Glutamatergic neuron (in vitro differentiated cells): ENCODE results near the gene LMBR1. TPM values are rescaled to one million over a fixed set of nuclear protein-coding genes. Genes with fewer than 3 reads are reported as not detected.

Experiments used
- DNase-seq: peaks from one replicate; pipeline ENCODE4 v3.0.0; 2022
- H3K27ac Mint-ChIP-seq: one replicate; pipeline ENCODE4 v1.8.0; 2020; ENCODE audit warnings: mild to moderate bottlenecking, mixed read lengths, inconsistent platforms; ENCODE audit not compliant: unreplicated experiment
- H3K27me3 Mint-ChIP-seq: one replicate; pipeline ENCODE4 v1.8.0; 2020; ENCODE audit warnings: mild to moderate bottlenecking, moderate library complexity, mixed read lengths, inconsistent platforms; ENCODE audit not compliant: unreplicated experiment
- H3K36me3 Mint-ChIP-seq: one replicate; pipeline ENCODE4 v1.8.0; 2020; ENCODE audit warnings: mild to moderate bottlenecking, mixed read lengths, inconsistent platforms; ENCODE audit not compliant: unreplicated experiment
- H3K4me1 Mint-ChIP-seq: one replicate; pipeline ENCODE4 v1.8.0; 2020; ENCODE audit warnings: mild to moderate bottlenecking, low read depth, mixed read lengths, inconsistent platforms; ENCODE audit not compliant: unreplicated experiment
- H3K4me3 Mint-ChIP-seq: one replicate; pipeline ENCODE4 v1.8.0; 2020; ENCODE audit warnings: mild to moderate bottlenecking, mixed read lengths, inconsistent platforms; ENCODE audit not compliant: unreplicated experiment
- H3K9me3 Mint-ChIP-seq: one replicate; pipeline ENCODE4 v1.8.0; 2020; ENCODE audit warnings: mild to moderate bottlenecking, moderate library complexity, mixed read lengths, inconsistent platforms; ENCODE audit not compliant: unreplicated experiment
- total RNA-seq: library from RNA; stranded (reverse); fragmentation: NEBNext Ultra II Directional; extraction: Animal tissue kit (Norgen Biotek cat#: 25700); gene quantifications from one replicate; pipeline ENCODE4 v1.2.1, GENCODE V29; 2021; ENCODE audit not compliant: unreplicated experiment
- TF ChIP-seq, protein P1 (sequence below): fragments of 200-600 bp; sonication (generic); IDR thresholded peaks from one replicate; pipeline ENCODE4 v1.5.0; 2021; ENCODE audit not compliant: partially characterized antibody, unreplicated experiment

Gene LMBR1
- total RNA-seq, 1 donor from 2014 or later = 41.0 TPM

DNA sequence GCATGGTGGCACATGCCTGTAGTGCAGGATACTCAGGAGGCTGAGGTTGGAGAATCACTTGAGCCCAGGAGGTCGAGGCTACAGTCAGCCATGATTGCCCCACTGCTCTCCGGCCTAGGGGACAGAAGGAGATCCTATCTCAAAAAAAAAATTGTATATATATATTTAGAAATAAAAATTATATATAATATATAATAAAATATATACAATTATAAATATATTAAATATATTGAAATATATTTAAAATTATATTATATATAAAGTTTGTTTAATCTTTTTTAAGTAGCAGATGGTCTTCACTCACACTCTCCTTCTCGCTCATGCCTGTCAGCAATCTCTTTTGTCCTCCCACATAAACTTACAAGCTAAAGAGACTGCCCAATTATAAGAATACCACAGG lies 58.5 kb downstream of the LMBR1 start:
- no peak for DNase-seq
- no peaks in the 10 kb centered on the region for H3K9me3 Mint-ChIP-seq
- H3K36me3 Mint-ChIP-seq = peaks cover 5% of the 10 kb centered on the region
- H3K27me3 Mint-ChIP-seq = no peaks in the 10 kb centered on the region
- peaks cover 6% of the 10 kb centered on the region for H3K4me1 Mint-ChIP-seq
- H3K4me3 Mint-ChIP-seq = no peak overlapping the region
- no peak overlapping the region for H3K27ac Mint-ChIP-seq
- TF ChIP-seq, protein P1, sequence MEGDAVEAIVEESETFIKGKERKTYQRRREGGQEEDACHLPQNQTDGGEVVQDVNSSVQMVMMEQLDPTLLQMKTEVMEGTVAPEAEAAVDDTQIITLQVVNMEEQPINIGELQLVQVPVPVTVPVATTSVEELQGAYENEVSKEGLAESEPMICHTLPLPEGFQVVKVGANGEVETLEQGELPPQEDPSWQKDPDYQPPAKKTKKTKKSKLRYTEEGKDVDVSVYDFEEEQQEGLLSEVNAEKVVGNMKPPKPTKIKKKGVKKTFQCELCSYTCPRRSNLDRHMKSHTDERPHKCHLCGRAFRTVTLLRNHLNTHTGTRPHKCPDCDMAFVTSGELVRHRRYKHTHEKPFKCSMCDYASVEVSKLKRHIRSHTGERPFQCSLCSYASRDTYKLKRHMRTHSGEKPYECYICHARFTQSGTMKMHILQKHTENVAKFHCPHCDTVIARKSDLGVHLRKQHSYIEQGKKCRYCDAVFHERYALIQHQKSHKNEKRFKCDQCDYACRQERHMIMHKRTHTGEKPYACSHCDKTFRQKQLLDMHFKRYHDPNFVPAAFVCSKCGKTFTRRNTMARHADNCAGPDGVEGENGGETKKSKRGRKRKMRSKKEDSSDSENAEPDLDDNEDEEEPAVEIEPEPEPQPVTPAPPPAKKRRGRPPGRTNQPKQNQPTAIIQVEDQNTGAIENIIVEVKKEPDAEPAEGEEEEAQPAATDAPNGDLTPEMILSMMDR = no peak

DNA sequence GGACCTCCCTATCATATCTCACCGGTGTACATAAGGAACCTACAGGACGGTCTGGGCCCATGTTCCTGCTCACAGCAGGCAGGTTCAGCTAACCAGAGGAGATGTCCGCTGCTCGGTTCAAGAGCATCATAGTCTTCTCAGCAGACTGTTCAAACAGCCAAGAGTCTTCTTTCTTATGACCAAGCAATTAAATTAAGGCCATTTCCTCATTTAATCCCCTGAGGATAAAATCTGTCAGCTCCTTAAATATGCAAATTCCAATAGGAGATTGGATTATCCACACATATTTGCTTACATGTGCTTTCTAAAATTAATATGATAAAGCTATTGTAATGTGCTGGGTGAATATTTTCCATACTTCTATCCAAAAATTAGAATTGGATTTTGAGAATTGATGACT lies 59.7 kb downstream of the LMBR1 start:
- DNase-seq = no peak
- no peaks in the 10 kb centered on the region for H3K9me3 Mint-ChIP-seq
- H3K27ac Mint-ChIP-seq = no peak overlapping the region
- TF ChIP-seq, protein P1 = no peak
- no peak overlapping the region for H3K4me3 Mint-ChIP-seq
- H3K4me1 Mint-ChIP-seq = peaks cover 8% of the 10 kb centered on the region
- peaks cover 6% of the 10 kb centered on the region for H3K36me3 Mint-ChIP-seq
- no peaks in the 10 kb centered on the region for H3K27me3 Mint-ChIP-seq

DNA sequence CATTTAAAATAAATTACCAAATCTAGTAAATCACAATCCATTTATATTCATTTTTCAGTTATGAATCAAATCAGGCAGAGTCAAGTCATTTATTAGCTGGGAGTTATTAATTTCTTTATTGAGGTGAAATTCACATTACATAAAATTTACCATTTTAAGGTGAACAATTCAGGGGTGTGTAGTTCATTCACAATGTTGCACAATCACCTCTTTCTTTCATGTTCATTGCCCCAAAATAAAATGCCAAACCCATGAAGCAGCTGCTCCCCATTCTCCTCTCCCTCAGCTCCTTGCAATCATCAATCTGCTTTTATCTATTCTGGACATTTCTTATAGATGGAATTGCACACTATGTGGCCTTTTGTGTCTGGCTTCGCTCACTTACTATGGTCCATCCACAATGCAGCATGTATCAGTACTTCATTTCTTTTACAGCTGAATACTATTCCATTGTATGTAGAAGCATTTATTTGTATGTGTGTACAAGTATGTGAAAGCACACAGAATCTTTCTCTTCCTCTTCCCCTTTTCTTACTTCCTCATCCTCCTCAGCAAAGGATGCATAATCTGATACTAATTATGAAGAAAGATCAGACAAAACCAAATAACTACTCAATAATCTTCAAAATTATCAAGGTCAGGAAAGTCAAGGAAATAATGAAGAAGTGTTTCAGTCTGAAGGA lies 60.6 kb downstream of the LMBR1 start:
- no peak overlapping the region for H3K4me3 Mint-ChIP-seq
- H3K9me3 Mint-ChIP-seq = no peaks in the 10 kb centered on the region
- TF ChIP-seq, protein P1 = no peak
- DNase-seq = no peak
- no peaks in the 10 kb centered on the region for H3K27me3 Mint-ChIP-seq
- H3K27ac Mint-ChIP-seq = no peak overlapping the region
- H3K4me1 Mint-ChIP-seq = peaks cover 8% of the 10 kb centered on the region
- H3K36me3 Mint-ChIP-seq = peaks cover 6% of the 10 kb centered on the region

DNA sequence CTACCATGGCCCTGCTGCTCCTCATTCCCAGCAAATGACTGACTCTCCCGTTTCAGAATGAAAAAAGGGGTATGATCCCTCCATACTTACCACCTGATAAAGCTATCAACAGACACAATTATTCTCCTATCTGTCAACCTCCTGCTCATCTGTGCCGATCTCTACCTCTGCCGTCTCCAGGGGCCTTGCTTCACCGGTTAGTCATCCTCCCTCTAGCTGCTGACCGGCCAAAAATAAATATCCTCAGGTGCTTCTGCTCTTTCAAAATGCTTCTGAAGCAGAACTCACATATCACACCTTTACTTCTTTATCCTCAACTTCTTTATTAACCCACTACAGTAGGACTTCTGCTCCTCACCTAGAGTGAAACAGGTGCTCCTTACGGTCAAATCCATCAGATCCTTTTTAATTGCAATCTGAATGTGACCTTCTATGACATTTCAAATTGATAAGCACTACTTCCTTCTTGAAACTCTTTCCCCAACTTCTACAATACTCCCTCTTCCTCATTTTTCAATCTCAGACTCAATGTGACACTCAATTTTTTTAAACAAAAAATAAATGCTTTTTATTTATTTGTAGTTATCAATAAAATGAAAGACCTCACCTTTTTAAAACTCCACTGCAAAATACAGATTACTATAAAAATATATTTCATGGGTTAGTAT lies 63.2 kb downstream of the LMBR1 start:
- no peak for DNase-seq
- Mint-ChIP-seq H3K27ac (no peak overlapping the region), H3K4me1 (peaks cover 8% of the 10 kb centered on the region), H3K4me3 (no peak overlapping the region), H3K36me3 (peaks cover 6% of the 10 kb centered on the region), H3K9me3 (no peaks in the 10 kb centered on the region), H3K27me3 (no peaks in the 10 kb centered on the region)
- TF ChIP-seq, protein P1 = no peak

DNA sequence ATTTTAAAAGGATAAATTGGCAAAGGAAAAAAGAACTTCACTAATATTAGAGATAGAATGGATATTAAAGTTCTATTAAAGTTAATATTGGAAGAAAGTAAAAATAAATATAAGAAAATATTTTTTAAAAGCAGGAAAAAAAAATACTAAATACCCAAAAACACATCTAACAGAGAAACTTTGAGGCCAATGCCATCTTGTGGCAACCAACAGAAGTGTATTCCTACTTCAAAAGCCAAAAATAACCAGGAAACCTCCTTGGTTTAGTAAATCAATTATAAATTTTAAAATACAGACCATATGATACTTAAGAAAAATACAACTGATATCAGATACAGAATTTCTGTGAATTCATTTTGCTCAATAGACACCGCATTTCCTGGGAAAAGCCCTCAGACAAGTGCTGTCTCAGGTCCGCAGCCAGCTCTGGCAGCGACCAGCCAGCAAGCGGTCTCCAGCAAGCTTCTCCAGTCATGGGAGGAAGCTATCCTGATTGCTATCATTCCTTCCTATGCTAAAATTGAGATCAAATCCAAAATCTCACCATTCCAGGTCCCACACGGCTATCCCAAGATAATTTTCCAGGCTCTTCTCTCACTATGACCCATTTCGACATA lies 65.3 kb downstream of the LMBR1 start:
- peaks cover 7% of the 10 kb centered on the region for H3K4me1 Mint-ChIP-seq
- no peaks in the 10 kb centered on the region for H3K9me3 Mint-ChIP-seq
- TF ChIP-seq, protein P1 = peak; percentile 62
- DNase-seq = no peak
- H3K4me3 Mint-ChIP-seq = no peak overlapping the region
- no peak overlapping the region for H3K27ac Mint-ChIP-seq
- H3K36me3 Mint-ChIP-seq = peaks cover 6% of the 10 kb centered on the region
- no peaks in the 10 kb centered on the region for H3K27me3 Mint-ChIP-seq
